Activated CD4-positive, alpha-beta T cell treated with anti-CD3 and anti-CD28 coated beads, Interleukin-2, amount 10 ng/mL, durations not matched to agents 24 days and 14 days (primary cell): ENCODE results near the gene SFTPA2. TPM values are rescaled to one million over a fixed set of nuclear protein-coding genes. Genes with fewer than 3 reads are reported as not detected.
A peak's percentile ranks its signal among the peaks of the same experiment; 100 is the strongest.
"Not testable (repeated sequence)": the region's sequence is repeated elsewhere in the genome, so short reads cannot be mapped to it uniquely, and the experiment has no call there.

Experiments used
- DNase-seq: peaks from one replicate; pipeline ENCODE4 v3.0.0; 2022
- H3K27ac Mint-ChIP-seq: one replicate; pipeline ENCODE4 v1.8.0; 2022; ENCODE audit warnings: mild to moderate bottlenecking, mixed read lengths
- H3K27me3 Mint-ChIP-seq: one replicate; pipeline ENCODE4 v1.8.0; 2022; ENCODE audit warnings: mixed read lengths
- H3K36me3 Mint-ChIP-seq: one replicate; pipeline ENCODE4 v1.8.0; 2022; ENCODE audit warnings: low read depth, mild to moderate bottlenecking, mixed read lengths
- H3K4me1 Mint-ChIP-seq: one replicate; pipeline ENCODE4 v1.8.0; 2021; ENCODE audit warnings: mixed read lengths
- H3K4me3 Mint-ChIP-seq: one replicate; pipeline ENCODE4 v1.8.0; 2022; ENCODE audit warnings: mild to moderate bottlenecking, moderate library complexity, mixed read lengths
- H3K9me3 Mint-ChIP-seq: one replicate; pipeline ENCODE4 v1.8.0; 2021; ENCODE audit warnings: mixed read lengths
- intact Hi-C: fragments of 100-400 bp; cut with micrococcal nuclease; formaldehyde crosslinking; loops from one replicate; pipeline ENCODE4 v1.15.1; 2023
- total RNA-seq: library from RNA; stranded (reverse); gene quantifications from 2 replicates; pipeline ENCODE4 v1.2.3, GENCODE V29; 2022

Gene SFTPA2
- total RNA-seq, result not detected in 2 replicates

DNA sequence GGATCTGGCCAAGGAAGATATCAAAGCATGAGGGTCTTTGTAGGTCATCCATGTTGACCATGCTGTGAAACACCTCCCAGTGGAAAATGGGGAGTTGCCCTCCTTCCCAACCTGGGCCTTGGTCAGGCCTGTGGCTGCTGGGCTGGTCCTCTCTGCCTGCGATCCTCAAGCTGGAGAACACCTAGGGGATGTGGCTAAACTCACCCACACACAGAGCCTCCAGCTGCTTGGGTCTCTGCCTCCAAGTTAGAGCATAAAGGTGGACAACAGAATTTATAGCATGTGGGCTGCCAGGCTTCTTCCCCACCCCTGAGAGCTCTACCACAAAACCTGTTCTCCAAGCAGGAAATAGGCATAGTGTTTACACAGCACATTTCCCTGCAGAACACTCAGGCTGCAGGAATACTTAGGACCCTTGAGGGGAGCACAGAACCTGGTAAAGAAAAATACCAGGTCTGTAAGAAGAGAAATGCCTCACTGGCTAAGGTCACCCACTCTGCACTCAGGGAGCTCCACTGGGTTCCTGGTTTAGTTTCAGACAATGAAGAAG lies at the start of gene SFTPA2:
Gene SFTPA2, minus strand, starts transcription at position 248 of the 550 bp plus-strand sequence. CDS start 924 bp downstream, outside the sequence.
- H3K4me3 Mint-ChIP-seq, result no peak within 1 kb of the TSS
- no peaks in the 10 kb centered on the region for H3K36me3 Mint-ChIP-seq
- intact Hi-C loops, result no loop called here
- H3K27ac Mint-ChIP-seq, result no peak within 1 kb of the TSS
- H3K4me1 Mint-ChIP-seq, result peaks cover 5% of the 10 kb centered on the region
- peaks cover 18% of the 10 kb centered on the region for H3K27me3 Mint-ChIP-seq
- no peak for DNase-seq
- H3K9me3 Mint-ChIP-seq, result no peaks in the 10 kb centered on the region

DNA sequence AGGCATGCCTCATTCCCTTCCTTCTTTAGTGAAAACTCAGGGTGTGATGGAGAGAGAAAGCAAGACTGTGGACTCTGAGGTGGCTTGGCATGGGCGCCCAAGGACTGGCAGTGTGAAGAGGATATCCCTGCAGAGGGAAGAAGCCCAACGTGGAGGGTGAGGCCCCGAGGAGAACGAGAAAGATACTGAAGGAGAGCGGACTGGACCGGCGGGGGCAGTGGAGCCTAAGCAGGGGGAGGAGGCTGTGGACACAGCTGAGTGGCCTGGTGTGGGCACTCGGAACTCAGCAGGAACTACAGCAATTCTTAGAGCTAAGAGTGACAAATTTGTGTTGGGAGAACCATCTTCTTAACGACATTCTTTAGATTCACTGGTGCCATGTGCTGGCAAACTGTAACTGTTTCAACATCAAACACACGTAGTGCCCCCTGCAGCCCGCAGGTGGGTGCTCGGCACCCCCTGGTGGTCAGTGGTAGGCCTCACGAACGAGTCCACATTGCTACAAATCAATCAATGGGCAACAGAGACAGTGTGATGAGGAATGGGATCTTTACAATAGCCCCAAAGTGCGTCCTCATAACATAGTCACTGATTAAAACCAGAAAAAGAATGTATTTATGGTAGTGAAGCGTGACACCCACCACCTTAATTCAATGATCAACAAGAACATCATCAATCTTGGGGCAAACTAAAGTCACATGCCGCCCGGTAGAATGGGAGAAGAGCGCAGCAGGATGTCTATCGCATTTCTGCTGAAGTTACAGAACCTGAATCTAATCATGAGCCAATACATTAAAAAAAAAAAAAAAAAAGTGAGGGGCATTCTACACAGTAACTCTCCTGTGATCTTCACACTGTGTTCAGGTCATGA lies 48.5 kb upstream of the SFTPA2 start:
- peaks cover 4% of the 10 kb centered on the region for H3K27me3 Mint-ChIP-seq
- intact Hi-C loops, result loop anchor here (1.0 to 2.0 kb wide), 2 partner anchors 46 to 72 kb away; no protein-coding TSS in a partner anchor
- H3K27ac Mint-ChIP-seq, result no peak overlapping the region
- no peaks in the 10 kb centered on the region for H3K9me3 Mint-ChIP-seq
- peak; percentile 84 for DNase-seq
- no peaks in the 10 kb centered on the region for H3K4me1 Mint-ChIP-seq
- no peaks in the 10 kb centered on the region for H3K36me3 Mint-ChIP-seq
- H3K4me3 Mint-ChIP-seq, result no peak overlapping the region

DNA sequence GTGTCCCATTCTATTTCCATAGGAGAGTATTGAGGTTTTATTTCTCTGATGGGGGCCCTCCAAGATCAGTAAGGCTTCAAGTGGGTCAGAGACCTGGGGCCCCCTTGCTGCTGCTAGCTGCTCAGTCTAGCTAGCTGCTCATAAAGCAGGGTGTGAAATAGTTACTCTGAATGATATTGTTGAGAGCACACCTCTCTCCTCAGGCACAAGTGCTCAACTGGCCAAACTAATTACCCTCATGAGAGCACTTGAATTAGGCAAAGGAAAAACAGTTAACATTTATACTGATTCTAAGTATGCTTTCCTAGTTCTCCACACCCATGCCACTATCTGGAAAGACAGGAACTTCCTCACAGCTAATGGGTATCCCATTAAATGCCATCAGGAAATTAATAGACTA lies 45.1 kb upstream of the SFTPA2 start:
- no peaks in the 10 kb centered on the region for H3K4me1 Mint-ChIP-seq

DNA sequence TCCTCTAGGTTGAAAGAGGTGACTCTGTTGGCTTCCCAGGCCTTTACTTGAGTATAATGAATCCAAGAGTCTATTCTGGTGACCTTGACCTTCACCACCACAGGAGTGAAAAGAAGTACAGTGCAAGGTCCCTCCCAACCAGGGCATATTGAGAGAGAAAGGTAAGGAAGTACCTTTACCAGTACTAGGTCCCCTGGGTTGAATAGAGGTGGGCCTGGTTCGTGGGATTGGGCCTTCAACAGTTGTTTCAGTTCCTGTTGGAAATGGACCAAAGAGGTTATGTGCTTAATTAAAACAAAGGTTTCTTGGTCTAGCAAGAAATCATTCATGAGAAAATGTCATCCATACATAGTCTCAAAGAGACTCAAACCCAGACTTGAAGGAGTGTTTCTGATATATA lies 44.1 kb upstream of the SFTPA2 start:
- H3K9me3 Mint-ChIP-seq, result peaks cover 3% of the 10 kb centered on the region
- DNase-seq, result no peak
- no peaks in the 10 kb centered on the region for H3K36me3 Mint-ChIP-seq
- no peak overlapping the region for H3K4me3 Mint-ChIP-seq
- H3K27ac Mint-ChIP-seq, result no peak overlapping the region
- H3K4me1 Mint-ChIP-seq, result no peaks in the 10 kb centered on the region
- intact Hi-C loops, result no loop called here
- peaks cover 14% of the 10 kb centered on the region for H3K27me3 Mint-ChIP-seq

More for the DNA sequence above, 45.1 kb upstream of the SFTPA2 start:
- Mint-ChIP-seq H3K36me3 (no peaks in the 10 kb centered on the region), H3K27me3 (peaks cover 12% of the 10 kb centered on the region), H3K4me3 (no peak overlapping the region), H3K27ac (no peak overlapping the region), H3K9me3 (peaks cover 3% of the 10 kb centered on the region)
- DNase-seq, result no peak
- intact Hi-C loops, result no loop called here

DNA sequence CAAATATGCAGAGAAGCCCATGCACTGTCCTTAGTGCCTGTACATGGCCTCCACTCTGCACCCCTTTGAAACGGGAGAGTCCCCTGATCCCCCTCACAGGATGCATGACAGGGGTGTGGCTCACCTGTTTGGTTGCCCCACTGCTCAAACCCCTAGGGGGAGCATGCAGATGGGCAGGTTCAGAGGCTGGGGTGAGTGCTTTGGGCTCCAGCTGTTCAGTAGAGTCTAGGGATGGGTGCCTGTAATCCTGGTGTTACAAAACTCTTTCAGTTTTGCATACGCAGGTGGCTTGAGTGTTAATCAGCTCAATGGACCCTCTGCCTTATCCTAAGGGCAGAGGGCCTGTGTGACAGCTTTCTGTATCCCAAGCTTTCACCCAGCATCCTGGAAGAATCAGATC lies 42.7 kb upstream of the SFTPA2 start:
- Mint-ChIP-seq H3K27ac (no peak overlapping the region), H3K9me3 (peaks cover 12% of the 10 kb centered on the region), H3K4me1 (no peaks in the 10 kb centered on the region), H3K27me3 (peaks cover 14% of the 10 kb centered on the region), H3K36me3 (no peaks in the 10 kb centered on the region), H3K4me3 (no peak overlapping the region)
- peak; percentile 48 for DNase-seq
- intact Hi-C loops, result no loop called here

DNA sequence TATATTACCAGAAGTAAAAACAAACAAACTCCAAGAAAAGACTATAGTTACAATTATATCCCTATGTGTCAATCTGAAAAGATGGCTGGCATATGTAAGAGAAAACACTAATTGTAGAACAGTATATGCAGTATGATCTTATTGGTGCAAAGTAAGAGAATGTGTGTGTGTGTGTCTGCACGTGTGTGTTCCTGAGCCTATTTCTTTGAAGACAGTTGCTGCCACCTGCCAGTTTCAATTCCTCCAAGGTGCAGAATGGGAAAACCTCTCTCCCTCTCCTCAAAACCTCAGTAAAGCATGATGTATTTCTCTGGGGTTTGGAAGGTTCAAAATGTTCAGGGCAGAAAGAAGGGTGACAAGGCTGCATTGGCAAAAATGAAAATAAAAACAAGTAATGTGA lies 41.7 kb upstream of the SFTPA2 start:
- no peak overlapping the region for H3K4me3 Mint-ChIP-seq
- no peak overlapping the region for H3K27ac Mint-ChIP-seq
- H3K4me1 Mint-ChIP-seq, result no peaks in the 10 kb centered on the region
- H3K9me3 Mint-ChIP-seq, result peaks cover 21% of the 10 kb centered on the region
- H3K27me3 Mint-ChIP-seq, result peaks cover 18% of the 10 kb centered on the region
- intact Hi-C loops, result no loop called here
- H3K36me3 Mint-ChIP-seq, result no peaks in the 10 kb centered on the region
- DNase-seq, result no peak

DNA sequence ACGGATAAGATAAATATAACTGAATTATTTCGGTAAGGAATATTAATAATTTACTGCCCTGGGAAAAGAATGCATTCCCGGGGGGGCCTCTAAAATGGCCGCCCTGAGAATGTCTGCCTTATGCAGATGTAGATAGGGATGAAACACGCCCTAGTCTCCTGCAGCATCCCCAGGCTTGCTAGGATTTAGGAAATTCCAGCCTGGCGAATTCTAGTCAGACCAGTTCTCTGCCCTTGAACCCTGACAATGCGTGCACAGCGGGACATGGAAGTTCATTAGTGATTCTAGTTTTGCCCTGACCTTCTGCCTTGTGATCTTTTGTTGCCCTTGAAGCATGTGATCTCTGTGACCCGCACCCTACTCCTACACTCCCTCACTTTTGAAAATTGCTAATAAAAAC lies 39.4 kb upstream of the SFTPA2 start:
- intact Hi-C loops, DNase-seq, H3K4me3 Mint-ChIP-seq, H3K36me3 Mint-ChIP-seq, H3K27ac Mint-ChIP-seq, H3K4me1 Mint-ChIP-seq: not testable (repeated sequence)
- peaks cover 21% of the 10 kb centered on the region for H3K9me3 Mint-ChIP-seq
- peaks cover 26% of the 10 kb centered on the region for H3K27me3 Mint-ChIP-seq

- no peaks in the 10 kb centered on the region for H3K4me1 Mint-ChIP-seq
- no peaks in the 10 kb centered on the region for H3K36me3 Mint-ChIP-seq
- H3K27me3 Mint-ChIP-seq, result peaks cover 28% of the 10 kb centered on the region
- H3K9me3 Mint-ChIP-seq, result peaks cover 18% of the 10 kb centered on the region
- no peak for DNase-seq
- no peak overlapping the region for H3K4me3 Mint-ChIP-seq
- H3K27ac Mint-ChIP-seq, result no peak overlapping the region
- intact Hi-C loops, result no loop called here
Observed at GRCh38 chr10:79595510-79595909, 35.3 kb upstream of the SFTPA2 start.

DNA sequence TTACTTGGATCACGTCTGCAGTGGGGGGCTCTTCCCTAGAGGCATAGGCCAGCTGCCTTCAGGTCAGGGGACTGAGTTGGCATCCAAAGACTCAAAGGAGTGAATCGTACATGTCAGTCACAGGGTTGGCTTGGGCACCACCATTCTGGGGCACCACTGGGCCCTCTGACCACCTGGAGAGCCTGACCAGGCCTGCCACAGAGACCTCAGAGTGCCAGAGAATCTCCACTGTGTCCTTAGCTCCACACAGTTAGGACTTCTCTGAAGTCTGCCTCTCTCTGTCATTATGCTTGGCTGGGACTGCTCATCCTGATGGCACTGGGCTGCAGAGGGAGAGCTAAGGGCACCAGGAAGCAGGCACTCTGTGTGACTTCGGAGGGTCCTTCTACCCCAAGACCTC lies 34.4 kb upstream of the SFTPA2 start:
- H3K27ac Mint-ChIP-seq, H3K4me1 Mint-ChIP-seq, H3K36me3 Mint-ChIP-seq, DNase-seq, intact Hi-C loops, H3K4me3 Mint-ChIP-seq: not testable (repeated sequence)
- peaks cover 18% of the 10 kb centered on the region for H3K9me3 Mint-ChIP-seq
- H3K27me3 Mint-ChIP-seq, result peaks cover 31% of the 10 kb centered on the region

DNA sequence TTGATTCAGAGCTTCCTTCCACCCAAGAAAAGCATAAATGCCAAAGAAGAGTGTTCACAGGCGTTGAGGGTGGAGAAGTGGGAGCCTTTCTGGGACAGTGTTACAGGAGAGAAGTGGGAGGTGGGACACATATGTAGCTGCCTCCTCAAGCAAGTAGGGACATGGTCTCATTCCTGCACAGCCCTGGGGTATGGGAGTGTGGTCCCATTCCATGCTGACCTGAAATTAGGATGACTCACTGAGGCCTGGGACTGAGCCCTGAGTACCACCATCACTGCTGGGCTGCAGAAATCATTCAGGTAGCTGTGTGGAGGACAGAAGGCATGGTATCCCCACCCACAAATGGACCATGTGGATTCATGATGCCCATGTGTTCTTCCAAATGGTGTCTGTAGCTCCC lies 33.2 kb upstream of the SFTPA2 start:
- peaks cover 38% of the 10 kb centered on the region for H3K27me3 Mint-ChIP-seq
- H3K27ac Mint-ChIP-seq, result no peak overlapping the region
- DNase-seq, result no peak
- H3K4me1 Mint-ChIP-seq, result no peaks in the 10 kb centered on the region
- H3K9me3 Mint-ChIP-seq, result peaks cover 13% of the 10 kb centered on the region
- H3K4me3 Mint-ChIP-seq, result no peak overlapping the region
- H3K36me3 Mint-ChIP-seq, result no peaks in the 10 kb centered on the region
- intact Hi-C loops, result no loop called here

- H3K27me3 Mint-ChIP-seq, result peaks cover 36% of the 10 kb centered on the region
- H3K27ac Mint-ChIP-seq, result no peak overlapping the region
- H3K9me3 Mint-ChIP-seq, result no peaks in the 10 kb centered on the region
- no peaks in the 10 kb centered on the region for H3K36me3 Mint-ChIP-seq
- H3K4me1 Mint-ChIP-seq, result no peaks in the 10 kb centered on the region
- DNase-seq, result no peak
- intact Hi-C loops, result no loop called here
- H3K4me3 Mint-ChIP-seq, result no peak overlapping the region
Observed at GRCh38 chr10:79588800-79589199, 28.6 kb upstream of the SFTPA2 start.

- peaks cover 33% of the 10 kb centered on the region for H3K27me3 Mint-ChIP-seq
- DNase-seq, result no peak
- no peaks in the 10 kb centered on the region for H3K9me3 Mint-ChIP-seq
- H3K27ac Mint-ChIP-seq, result no peak overlapping the region
- no peak overlapping the region for H3K4me3 Mint-ChIP-seq
- intact Hi-C loops, result no loop called here
- no peaks in the 10 kb centered on the region for H3K4me1 Mint-ChIP-seq
- no peaks in the 10 kb centered on the region for H3K36me3 Mint-ChIP-seq
Observed at GRCh38 chr10:79586933-79587332, 26.7 kb upstream of the SFTPA2 start.

DNA sequence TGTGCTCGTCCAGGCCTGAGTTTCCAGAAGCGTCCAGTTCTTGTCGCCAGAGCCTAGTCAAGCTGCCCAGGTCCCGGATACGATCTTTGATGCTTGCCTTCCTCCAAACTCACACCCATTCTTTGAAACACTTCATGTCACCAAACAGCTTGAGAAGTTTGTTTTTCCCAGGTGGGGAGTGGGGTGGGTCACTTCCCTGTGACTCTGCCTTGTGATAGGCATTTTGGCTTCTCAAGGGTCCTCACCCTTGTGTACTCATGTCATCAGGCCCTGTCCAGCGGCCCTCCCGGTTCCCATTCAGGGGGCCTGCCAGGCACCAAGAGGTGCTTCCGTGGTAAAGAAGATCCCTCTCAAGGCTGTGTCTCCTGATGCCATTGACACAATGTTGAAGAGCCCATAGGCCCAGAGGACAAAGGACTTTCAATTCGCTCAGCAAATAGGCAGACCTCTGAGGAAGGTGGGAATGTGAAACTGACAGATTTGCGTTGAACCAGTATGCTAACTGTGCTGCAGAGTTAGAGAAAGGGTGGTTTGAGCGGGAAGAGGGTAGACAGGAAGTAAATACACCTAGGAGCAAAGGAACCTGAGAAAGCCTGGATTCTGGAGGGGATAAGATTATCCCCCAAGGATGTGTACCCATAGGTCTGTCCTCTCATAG lies 25.8 kb upstream of the SFTPA2 start:
- DNase-seq, result no peak
- Mint-ChIP-seq H3K9me3 (no peaks in the 10 kb centered on the region), H3K27ac (no peak overlapping the region), H3K27me3 (peaks cover 33% of the 10 kb centered on the region), H3K4me1 (no peaks in the 10 kb centered on the region), H3K4me3 (no peak overlapping the region), H3K36me3 (no peaks in the 10 kb centered on the region)
- intact Hi-C loops, result no loop called here

GRCh38 chr10:79583488-79584024 lies 23.3 kb upstream of the SFTPA2 start:
- no peaks in the 10 kb centered on the region for H3K9me3 Mint-ChIP-seq
- H3K27me3 Mint-ChIP-seq, result peaks cover 27% of the 10 kb centered on the region
- H3K4me1 Mint-ChIP-seq, result no peaks in the 10 kb centered on the region
- no peak overlapping the region for H3K4me3 Mint-ChIP-seq
- H3K27ac Mint-ChIP-seq, result no peak overlapping the region
- H3K36me3 Mint-ChIP-seq, result no peaks in the 10 kb centered on the region
- DNase-seq, result no peak
- intact Hi-C loops, result no loop called here
